SU-DHL-6 (cell line): ENCODE measurements around the gene TAGLN2.

Experiments
- H2AFZ ChIP-seq: fragments of 200-600 bp; sonication (generic); 2 replicates; pipeline ENCODE4 v1.6.1; 2014; ENCODE audit warnings: low read depth, mild to moderate bottlenecking, moderate library complexity, mixed read lengths, antibody characterized with exemption, low read length; ENCODE audit not compliant: severe bottlenecking
- H3F3A ChIP-seq: fragments of 200-600 bp; shearing (Covaris generic); 2 replicates; pipeline ENCODE4 v1.6.0; 2016; ENCODE audit warnings: antibody characterized with exemption, mild to moderate bottlenecking; ENCODE audit not compliant: insufficient read depth
- H3K27ac ChIP-seq: fragments of 200-600 bp; sonication (generic); 2 replicates; pipeline ENCODE4 v1.5.1; 2016; ENCODE audit warnings: low read depth, mild to moderate bottlenecking, low read length, moderate library complexity, mixed read lengths
- H3K27me3 ChIP-seq: fragments of 200-600 bp; sonication (generic), shearing (Covaris generic); 2 replicates; pipeline ENCODE4 v1.6.0; 2014; ENCODE audit warnings: mild to moderate bottlenecking, low read length
- H3K36me3 ChIP-seq: fragments of 200-600 bp; sonication (generic); 2 replicates; pipeline ENCODE4 v1.6.1; 2014; ENCODE audit warnings: mild to moderate bottlenecking, low read length, mixed read lengths
- H3K4me2 ChIP-seq: fragments of 300-600, 200-600 bp; shearing (Covaris generic), sonication (generic); 2 replicates; pipeline ENCODE4 v1.6.0; 2014; ENCODE audit warnings: low read length, low read depth, mild to moderate bottlenecking; ENCODE audit not compliant: poor library complexity, severe bottlenecking
- H3K4me3 ChIP-seq: fragments of 200-600 bp; sonication (generic); 2 replicates; pipeline ENCODE4 v1.5.1; 2014; ENCODE audit warnings: antibody characterized with exemption, low read length, mild to moderate bottlenecking, mixed read lengths; ENCODE audit not compliant: insufficient read depth, poor library complexity, severe bottlenecking
- H3K79me2 ChIP-seq: fragments of 200-600 bp; sonication (generic); 2 replicates; pipeline ENCODE4 v1.6.1; 2014; ENCODE audit warnings: mild to moderate bottlenecking, low read length, moderate library complexity; ENCODE audit not compliant: insufficient read depth
- H3K9ac ChIP-seq: fragments of 200-600 bp; sonication (generic); 2 replicates; pipeline ENCODE4 v1.7.0; 2014; ENCODE audit warnings: mild to moderate bottlenecking, low read length
- H3K9me2 ChIP-seq: fragments of 200-600 bp; sonication (generic); replicated peaks from 2 replicates; pipeline ENCODE4 v1.6.1; 2014; ENCODE audit warnings: low read length; ENCODE audit not compliant: insufficient read depth
- H3K9me3 ChIP-seq: fragments of 200-600 bp; sonication (generic); 2 replicates; pipeline ENCODE4 v1.6.1; 2014; ENCODE audit warnings: low read length, mixed read lengths; ENCODE audit not compliant: insufficient read depth
- H4K20me1 ChIP-seq: fragments of 200-600 bp; sonication (generic); 2 replicates; pipeline ENCODE4 v1.6.1; 2014; ENCODE audit warnings: low read depth, mild to moderate bottlenecking, antibody characterized with exemption, low read length, moderate library complexity, mixed read lengths
- CTCF ChIP-seq: fragments of 200-600 bp; sonication (generic); IDR thresholded peaks from one replicate; pipeline ENCODE4 v1.5.1; 2017; ENCODE audit warnings: antibody characterized with exemption, mild to moderate bottlenecking, low read length, moderate library complexity; ENCODE audit not compliant: insufficient read depth, poor library complexity, severe bottlenecking
- EZH2phosphoT487 ChIP-seq: fragments of 200-600 bp; sonication (generic), shearing (Covaris generic); conservative IDR thresholded peaks from 2 replicates; pipeline ENCODE4 v1.6.1; 2018; ENCODE audit warnings: mild to moderate bottlenecking, antibody characterized with exemption, low read length, moderate library complexity, mixed read lengths

TAGLN2 gene

GRCh38 chr1:159958719-159959380 is 33.5 kb upstream of the TAGLN2 start:
- no peaks in the 10 kb centered on the region for H4K20me1 ChIP-seq
- H3K9me3 ChIP-seq = no peaks in the 10 kb centered on the region
- H3K27me3 ChIP-seq = no peaks in the 10 kb centered on the region
- H3K9me2 ChIP-seq = no peaks in the 10 kb centered on the region
- H3F3A ChIP-seq = no peaks in the 10 kb centered on the region
- no peak overlapping the region for H3K4me3 ChIP-seq
- H3K27ac ChIP-seq = no peak overlapping the region
- H3K36me3 ChIP-seq = no peaks in the 10 kb centered on the region
- H3K4me2 ChIP-seq = no peak overlapping the region
- no peaks in the 10 kb centered on the region for H3K79me2 ChIP-seq
- no peak overlapping the region for H2AFZ ChIP-seq
- no peak overlapping the region for H3K9ac ChIP-seq
- TF ChIP-seq EZH2phosphoT487 (no peak), CTCF (no peak)

- Histone ChIP-seq H3K9ac (no peak overlapping the region), H2AFZ (no peak overlapping the region), H3K4me2 (no peak overlapping the region), H4K20me1 (no peaks in the 10 kb centered on the region), H3K9me3 (no peaks in the 10 kb centered on the region), H3K79me2 (no peaks in the 10 kb centered on the region), H3K27me3 (no peaks in the 10 kb centered on the region), H3K36me3 (no peaks in the 10 kb centered on the region), H3K27ac (no peak overlapping the region), H3K9me2 (no peaks in the 10 kb centered on the region), H3F3A (no peaks in the 10 kb centered on the region), H3K4me3 (no peak overlapping the region)
- TF ChIP-seq EZH2phosphoT487 (no peak), CTCF (no peak)
These were observed 32.5 kb upstream of the TAGLN2 start for GRCh38 chr1:159957824-159958268.

GRCh38 chr1:159955456-159955855 is 30.1 kb upstream of the TAGLN2 start:
- no peak overlapping the region for H3K9ac ChIP-seq
- no peaks in the 10 kb centered on the region for H4K20me1 ChIP-seq
- no peak for TF ChIP-seq CTCF
- H3F3A ChIP-seq = no peaks in the 10 kb centered on the region
- no peak overlapping the region for H3K27ac ChIP-seq
- H3K4me2 ChIP-seq = no peak overlapping the region
- no peaks in the 10 kb centered on the region for H3K9me3 ChIP-seq
- no peak overlapping the region for H3K4me3 ChIP-seq
- H3K9me2 ChIP-seq = no peaks in the 10 kb centered on the region
- no peak overlapping the region for H2AFZ ChIP-seq
- H3K27me3 ChIP-seq = no peaks in the 10 kb centered on the region
- no peaks in the 10 kb centered on the region for H3K36me3 ChIP-seq
- H3K79me2 ChIP-seq = no peaks in the 10 kb centered on the region
